GM19455 (cell line): ENCODE measurements around the gene SSBP1.
"Not testable (repeated sequence)": the region's sequence is repeated elsewhere in the genome, so short reads cannot be mapped to it uniquely, and the experiment has no call there.

Experiments used
- ATAC-seq: cut with Tn5 transposase; IDR thresholded peaks from one replicate; pipeline ENCODE4 v1.9.1; 2021; ENCODE audit not compliant: unreplicated experiment

SSBP1 gene

DNA sequence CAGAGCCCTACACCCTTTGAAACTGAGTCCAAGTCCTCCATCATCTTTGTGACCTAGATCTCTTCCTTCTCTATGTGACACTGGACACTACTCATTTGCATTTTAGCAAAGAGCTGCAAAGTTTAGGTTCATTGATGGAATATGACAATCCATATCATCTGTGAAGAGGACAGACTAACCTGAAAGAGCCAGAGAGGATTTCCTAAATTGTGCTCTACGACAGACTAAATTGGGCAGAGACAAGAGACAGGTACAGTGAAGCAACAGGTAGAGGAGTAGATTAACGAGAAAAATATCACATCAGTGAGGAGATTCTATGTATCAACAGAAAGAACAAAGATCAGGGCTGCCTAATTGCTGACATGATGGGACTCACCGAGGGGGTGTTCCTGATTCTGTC, 25.6 kb downstream of the SSBP1 start, which contains the start of gene TAS2R3:
Gene TAS2R3 (plus strand): TSS at position 301 of the 400 bp plus-strand sequence. CDS start 62 bp downstream, at position 363.
- no peak for ATAC-seq

DNA sequence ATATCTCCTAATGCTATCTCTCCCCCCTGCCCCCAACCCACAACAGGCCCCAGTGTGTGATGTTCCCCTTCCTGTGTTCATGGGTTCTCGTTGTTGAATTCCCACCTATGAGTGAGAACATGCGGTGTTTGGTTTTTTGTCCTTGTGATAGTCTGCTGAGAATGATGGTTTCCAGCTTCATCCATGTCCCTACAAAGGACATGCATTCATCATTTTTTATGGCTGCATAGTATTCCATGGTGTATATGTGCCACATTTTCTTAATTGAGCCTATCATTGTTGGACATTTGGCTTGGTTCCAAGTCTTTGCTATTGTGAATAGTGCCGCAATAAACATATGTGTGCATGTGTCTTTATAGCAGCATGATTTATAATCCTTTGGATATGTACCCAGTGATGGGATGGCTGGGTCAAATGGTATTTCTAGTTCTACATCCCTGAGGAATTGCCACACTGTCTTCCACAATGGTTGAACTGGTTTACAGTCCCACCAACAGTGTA, 32.0 kb downstream of the SSBP1 start:
- not testable (repeated sequence) for ATAC-seq

DNA sequence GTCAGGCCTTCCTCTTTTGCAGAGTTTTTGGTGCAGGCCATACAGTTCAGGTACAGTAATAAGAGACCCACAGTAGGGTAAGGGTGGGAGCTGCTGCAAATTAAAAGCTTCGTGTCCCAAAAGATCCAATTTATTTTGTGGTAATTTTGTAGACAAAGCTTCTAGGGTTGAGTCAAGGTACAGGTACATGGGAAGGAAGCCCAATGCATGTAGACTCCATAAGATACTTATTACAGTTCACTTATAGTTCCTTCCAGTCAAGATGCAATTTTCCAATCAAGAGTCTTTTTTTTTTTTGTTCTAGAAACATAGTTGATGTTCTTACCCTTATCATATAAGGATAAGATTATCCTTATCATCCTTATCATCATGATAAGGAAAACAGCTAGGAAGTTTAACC, 38.2 kb downstream of the SSBP1 start, which contains the start of gene TAS2R4:
Gene TAS2R4 (plus strand): TSS at position 301 of the 400 bp plus-strand sequence. CDS start 1,815 bp downstream, outside the sequence.
- ATAC-seq = no peak

- peak; percentile 84 for ATAC-seq
These were observed 47.8 kb downstream of the SSBP1 start for GRCh38 chr7:141785706-141786552.

- ATAC-seq = no peak
These were observed 50.1 kb downstream of the SSBP1 start for GRCh38 chr7:141788296-141788695.

DNA sequence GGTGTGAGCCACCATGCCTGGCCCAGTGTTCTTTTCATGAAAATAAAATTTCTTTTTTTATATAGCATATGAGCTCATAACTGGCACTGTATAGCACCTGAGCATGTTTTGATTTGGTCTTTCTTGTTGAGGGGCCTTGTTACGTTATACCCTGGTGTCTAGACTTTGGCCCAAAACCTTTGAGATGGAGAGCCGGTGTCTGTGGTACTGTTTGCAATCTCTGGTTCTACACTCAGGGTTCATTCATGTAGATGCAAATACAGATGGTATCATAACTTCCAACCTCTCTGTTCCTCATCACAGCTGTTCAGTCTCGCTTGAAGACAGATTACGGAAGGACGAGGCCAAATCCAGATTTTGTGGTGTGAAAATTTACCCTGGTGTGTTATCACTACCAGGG, 51.8 kb downstream of the SSBP1 start, which contains the start of gene TAS2R5:
Gene TAS2R5 (plus strand): TSS at position 301 of the 400 bp plus-strand sequence. CDS start 145 bp downstream, outside the sequence.
- ATAC-seq = no peak

DNA sequence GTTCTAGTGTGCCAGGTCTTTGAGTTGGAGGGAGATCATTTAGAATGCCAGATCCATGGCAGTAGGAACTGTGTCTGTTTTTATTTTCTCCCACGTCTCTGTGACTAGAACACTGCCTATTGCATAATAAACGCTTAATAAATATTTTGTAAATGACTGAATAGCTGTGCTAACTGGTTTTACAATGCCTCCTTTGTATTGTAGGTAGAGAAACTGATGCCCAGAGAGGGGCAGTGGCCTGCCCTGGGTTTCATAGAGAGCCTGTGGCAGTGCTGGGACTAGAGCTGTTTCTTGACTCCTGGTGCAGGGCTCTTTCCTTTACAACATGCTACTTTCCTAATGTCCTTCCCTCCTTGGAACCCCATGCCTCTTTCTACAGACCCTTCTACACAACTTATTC, 54.4 kb downstream of the SSBP1 start:
- no peak for ATAC-seq
